Astrocyte (in vitro differentiated cells and primary cell): ENCODE measurements around the gene MTURN.

Source experiments
- EZH2 ChIP-seq: IDR thresholded peaks from 2 replicates; pipeline ENCODE4 v1.6.1; 2012; ENCODE audit warnings: mild to moderate bottlenecking, low read length, inconsistent platforms; ENCODE audit not compliant: insufficient read depth
- TF ChIP-seq, protein P1 (sequence below): IDR thresholded peaks from 2 replicates; pipeline ENCODE4 v1.5.1; 2011; ENCODE audit warnings: low read depth, mild to moderate bottlenecking, inconsistent platforms, low read length, moderate library complexity; ENCODE audit not compliant: insufficient read depth

DNA sequence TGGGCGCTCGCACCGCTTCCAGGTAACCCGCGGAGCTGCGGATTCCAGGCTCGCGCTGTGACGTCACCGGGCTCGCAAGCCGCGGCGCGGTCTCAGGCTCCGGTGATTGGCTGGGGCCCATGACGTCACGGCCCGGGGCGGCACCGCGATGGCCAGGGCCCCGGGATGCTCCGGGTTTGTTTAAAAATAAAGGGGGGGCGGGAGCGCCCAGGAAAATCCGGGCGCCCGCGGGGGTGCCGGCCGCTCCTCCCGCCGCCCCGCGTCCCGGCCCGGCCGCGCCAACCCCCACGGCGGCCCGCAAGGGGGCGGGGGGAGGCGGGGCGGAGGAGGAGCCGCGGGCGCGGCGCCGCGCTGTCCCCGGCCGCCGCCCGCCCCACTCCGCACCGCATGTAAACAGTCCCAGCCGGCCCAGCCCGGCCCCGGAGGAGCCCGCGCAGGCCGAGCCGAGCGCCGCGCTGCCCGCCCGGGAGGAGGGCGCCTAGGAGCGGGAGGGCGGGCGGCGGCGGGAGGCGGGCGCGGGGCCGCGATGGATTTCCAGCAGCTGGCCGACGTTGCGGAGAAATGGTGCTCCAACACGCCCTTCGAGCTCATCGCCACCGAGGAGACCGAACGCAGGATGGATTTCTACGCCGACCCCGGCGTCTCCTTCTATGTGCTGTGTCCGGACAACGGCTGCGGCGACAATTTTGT, at the start of gene MTURN:
- TF ChIP-seq, protein P1, sequence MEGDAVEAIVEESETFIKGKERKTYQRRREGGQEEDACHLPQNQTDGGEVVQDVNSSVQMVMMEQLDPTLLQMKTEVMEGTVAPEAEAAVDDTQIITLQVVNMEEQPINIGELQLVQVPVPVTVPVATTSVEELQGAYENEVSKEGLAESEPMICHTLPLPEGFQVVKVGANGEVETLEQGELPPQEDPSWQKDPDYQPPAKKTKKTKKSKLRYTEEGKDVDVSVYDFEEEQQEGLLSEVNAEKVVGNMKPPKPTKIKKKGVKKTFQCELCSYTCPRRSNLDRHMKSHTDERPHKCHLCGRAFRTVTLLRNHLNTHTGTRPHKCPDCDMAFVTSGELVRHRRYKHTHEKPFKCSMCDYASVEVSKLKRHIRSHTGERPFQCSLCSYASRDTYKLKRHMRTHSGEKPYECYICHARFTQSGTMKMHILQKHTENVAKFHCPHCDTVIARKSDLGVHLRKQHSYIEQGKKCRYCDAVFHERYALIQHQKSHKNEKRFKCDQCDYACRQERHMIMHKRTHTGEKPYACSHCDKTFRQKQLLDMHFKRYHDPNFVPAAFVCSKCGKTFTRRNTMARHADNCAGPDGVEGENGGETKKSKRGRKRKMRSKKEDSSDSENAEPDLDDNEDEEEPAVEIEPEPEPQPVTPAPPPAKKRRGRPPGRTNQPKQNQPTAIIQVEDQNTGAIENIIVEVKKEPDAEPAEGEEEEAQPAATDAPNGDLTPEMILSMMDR, result no peak
- TF ChIP-seq EZH2, result no peak
